H9 (cell line): ENCODE measurements around the gene CORO7. TPM values are rescaled to one million over a fixed set of nuclear protein-coding genes. Genes with fewer than 3 reads are reported as not detected.

Source experiments
- DNase-seq: peaks from one replicate; pipeline ENCODE4 v3.0.0-alpha.2; 2017
- H2AFZ ChIP-seq: one replicate; pipeline ENCODE4 v1.6.1; 2013; ENCODE audit warnings: mild to moderate bottlenecking, low read length, control low read depth, moderate library complexity
- H2AK5ac ChIP-seq: 2 replicates; pipeline ENCODE4 v1.6.1; 2013; ENCODE audit warnings: low read length, control low read depth, mixed read lengths; ENCODE audit not compliant: insufficient read length
- H2BK120ac ChIP-seq: one replicate; pipeline ENCODE4 v1.6.1; 2013; ENCODE audit warnings: low read depth, mild to moderate bottlenecking, low read length, control low read depth, inconsistent platforms; ENCODE audit not compliant: poor library complexity, severe bottlenecking
- H2BK12ac ChIP-seq: 2 replicates; pipeline ENCODE4 v1.6.1; 2013; ENCODE audit warnings: low read length, control low read depth, mixed read lengths, low read depth; ENCODE audit not compliant: insufficient read length
- H2BK15ac ChIP-seq: 2 replicates; pipeline ENCODE4 v1.6.1; 2013; ENCODE audit warnings: low read depth, low read length, control low read depth
- H2BK20ac ChIP-seq: one replicate; pipeline ENCODE4 v1.6.1; 2013; ENCODE audit warnings: low read depth, mild to moderate bottlenecking, low read length, control low read depth, inconsistent platforms; ENCODE audit not compliant: poor library complexity, severe bottlenecking
- H2BK5ac ChIP-seq: 2 replicates; pipeline ENCODE4 v1.6.1; 2013; ENCODE audit warnings: low read length, control low read depth, mixed read lengths; ENCODE audit not compliant: insufficient read length
- H3K14ac ChIP-seq: 2 replicates; pipeline ENCODE4 v1.6.1; 2013; ENCODE audit warnings: low read length, control low read depth; ENCODE audit not compliant: insufficient read depth
- H3K18ac ChIP-seq: 2 replicates; pipeline ENCODE4 v1.6.1; 2013; ENCODE audit warnings: low read depth, mild to moderate bottlenecking, mixed read lengths, low read length, control low read depth; ENCODE audit not compliant: insufficient read length
- H3K23ac ChIP-seq: 2 replicates; pipeline ENCODE4 v1.6.1; 2013; ENCODE audit warnings: low read length, control low read depth, mixed read lengths, low read depth; ENCODE audit not compliant: insufficient read length
- H3K23me2 ChIP-seq: 2 replicates; pipeline ENCODE4 v1.6.1; 2013; ENCODE audit warnings: low read depth, mild to moderate bottlenecking, mixed read lengths, low read length, control low read depth; ENCODE audit not compliant: insufficient read length, poor library complexity, severe bottlenecking
- H3K27ac ChIP-seq: 2 replicates; pipeline ENCODE4 v1.5.1; 2013; ENCODE audit warnings: low read length, control low read depth, mixed read lengths, low read depth; ENCODE audit not compliant: insufficient read length
- H3K27me3 ChIP-seq: 2 replicates; pipeline ENCODE4 v1.6.1; 2013; ENCODE audit warnings: low read length, control low read depth, inconsistent platforms; ENCODE audit not compliant: insufficient read depth
- H3K4ac ChIP-seq: 2 replicates; pipeline ENCODE4 v1.6.1; 2013; ENCODE audit warnings: low read depth, mild to moderate bottlenecking, control low read depth, inconsistent platforms, low read length, moderate library complexity
- H3K4me1 ChIP-seq: 2 replicates; pipeline ENCODE4 v1.6.1; 2013; ENCODE audit warnings: low read length, control low read depth, inconsistent platforms; ENCODE audit not compliant: insufficient read depth
- H3K4me2 ChIP-seq: 2 replicates; pipeline ENCODE4 v1.6.1; 2013; ENCODE audit warnings: low read length, control low read depth, mixed read lengths; ENCODE audit not compliant: insufficient read length, insufficient read depth
- H3K56ac ChIP-seq: 2 replicates; pipeline ENCODE4 v1.6.1; 2013; ENCODE audit warnings: low read depth, mild to moderate bottlenecking, mixed read lengths, low read length, control low read depth; ENCODE audit not compliant: insufficient read length
- H3K79me1 ChIP-seq: 2 replicates; pipeline ENCODE4 v1.6.1; 2013; ENCODE audit warnings: low read depth, mild to moderate bottlenecking, moderate library complexity, low read length, control low read depth, inconsistent platforms; ENCODE audit not compliant: insufficient read depth, poor library complexity, severe bottlenecking
- H3K79me2 ChIP-seq: 2 replicates; pipeline ENCODE4 v1.6.1; 2013; ENCODE audit warnings: low read length, control low read depth, inconsistent platforms; ENCODE audit not compliant: insufficient read depth
- H3K9ac ChIP-seq: 2 replicates; pipeline ENCODE4 v1.6.1; 2013; ENCODE audit warnings: low read length, control low read depth, mixed read lengths; ENCODE audit not compliant: insufficient read length; ENCODE audit errors: extremely low read depth
- H3K9me3 ChIP-seq: one replicate; pipeline ENCODE4 v1.6.1; 2013; ENCODE audit warnings: low read depth, low read length, inconsistent platforms; ENCODE audit not compliant: control insufficient read depth
- H3T11ph ChIP-seq: one replicate; pipeline ENCODE4 v1.6.1; 2013; ENCODE audit warnings: mild to moderate bottlenecking, low read length, control low read depth, inconsistent platforms
- H4K20me1 ChIP-seq: one replicate; pipeline ENCODE4 v1.6.1; 2013; ENCODE audit not compliant: control insufficient read depth, insufficient read length, insufficient read depth
- H4K5ac ChIP-seq: 2 replicates; pipeline ENCODE4 v1.6.1; 2013; ENCODE audit warnings: low read depth, mild to moderate bottlenecking, mixed read lengths, low read length, control low read depth; ENCODE audit not compliant: insufficient read length
- H4K8ac ChIP-seq: replicated peaks from 2 replicates; pipeline ENCODE4 v1.6.1; 2013; ENCODE audit warnings: low read length, control low read depth, mixed read lengths, low read depth; ENCODE audit not compliant: insufficient read length
- H4K91ac ChIP-seq: 2 replicates; pipeline ENCODE4 v1.6.1; 2013; ENCODE audit warnings: low read depth, mild to moderate bottlenecking, moderate library complexity, mixed read lengths, low read length, control low read depth; ENCODE audit not compliant: insufficient read length
- H3K27ac Mint-ChIP-seq, 3 experiments: 2 replicates in 2 of 3; 3 replicates in 1 of 3; pipeline ENCODE4 v1.8.0; 2020 to 2021; ENCODE audit warnings: mixed read lengths in 3 of 3, mild to moderate bottlenecking in 1 of 3, moderate library complexity in 1 of 3
- H3K27me3 Mint-ChIP-seq: 2 replicates; pipeline ENCODE4 v1.8.0; 2021; ENCODE audit warnings: low read depth, mild to moderate bottlenecking, moderate library complexity, mixed read lengths
- H3K36me3 Mint-ChIP-seq, 3 experiments: 2 replicates in 2 of 3; 3 replicates in 1 of 3; pipeline ENCODE4 v1.8.0; 2020 to 2021; ENCODE audit warnings: low read depth in 3 of 3, mixed read lengths in 3 of 3; ENCODE audit not compliant: insufficient read depth in 1 of 3
- H3K4me1 Mint-ChIP-seq, 2 experiments: 2 replicates each; pipeline ENCODE4 v1.8.0; 2020; ENCODE audit warnings: mixed read lengths in 2 of 2
- H3K4me3 Mint-ChIP-seq, 2 experiments: 2 replicates in 1 of 2; 3 replicates in 1 of 2; pipeline ENCODE4 v1.8.0; 2020 to 2021; ENCODE audit warnings: mild to moderate bottlenecking in 2 of 2, mixed read lengths in 2 of 2, moderate library complexity in 1 of 2
- H3K9me3 Mint-ChIP-seq, 2 experiments: 2 replicates in 1 of 2; 3 replicates in 1 of 2; pipeline ENCODE4 v1.8.0; 2020; ENCODE audit warnings: mild to moderate bottlenecking in 2 of 2, mixed read lengths in 2 of 2, moderate library complexity in 1 of 2
- CTCF ChIP-seq: fragments of 200-600 bp; sonication (generic); conservative IDR thresholded peaks from 3 replicates; pipeline ENCODE4 v1.8.0; 2021; ENCODE audit warnings: antibody characterized with exemption, mild to moderate bottlenecking
- WGBS: extraction: QIAGEN DNeasy Blood & Tissue Kit; methylation state at CpG from one replicate; pipeline ENCODE4 v1.1.7; 2013; ENCODE audit warnings: missing lambda C conversion rate, low lambda C conversion rate, mixed read lengths; ENCODE audit not compliant: insufficient read length; ENCODE audit errors: extremely low coverage; 5-methylcytosine and 5-hydroxymethylcytosine counted together
- total RNA-seq: library from RNA; stranded (reverse); gene quantifications from 2 replicates; pipeline ENCODE4 v1.2.1, GENCODE V29; 2021

Gene CORO7
- total RNA-seq, 1 experiment from 2014 or later, result 38.4 TPM

- H3K27ac ChIP-seq, result no peak overlapping the region
- no peak overlapping the region for H3K9ac ChIP-seq
- no peak for DNase-seq
- no peak overlapping the region for H2BK20ac ChIP-seq
- no peak overlapping the region for H4K8ac ChIP-seq
- H3K79me2 ChIP-seq, result 0 out of 2 replicates have a peak, but pooled peaks cover 2% of the 10 kb centered on the region
- no peaks in the 10 kb centered on the region for H3K23me2 ChIP-seq
- no peak overlapping the region for H3K4me2 ChIP-seq
- Mint-ChIP-seq H3K27me3 (no peaks in the 10 kb centered on the region), H3K9me3 (no peaks in the 10 kb centered on the region), H3K36me3 (peaks cover 58 to 89% (median 80%) of the 10 kb centered on the region in 3 experiments), H3K4me3 (no peak overlapping the region; a peak in 1 of 5 replicates), H3K27ac (0 out of 7 replicates have a peak overlapping the region, but pooled peaks of 1 of the 3 experiments have one; percentile 20), H3K4me1 (no peaks in the 10 kb centered on the region)
- no peak overlapping the region for H4K5ac ChIP-seq
- H2BK120ac ChIP-seq, result no peak overlapping the region
- no CpG with 5 or more reads among the region's 4 CpGs for WGBS
- no peak overlapping the region for H2BK5ac ChIP-seq
- no peaks in the 10 kb centered on the region for H3K9me3 ChIP-seq
- H3K4ac ChIP-seq, result no peak overlapping the region
- H2BK12ac ChIP-seq, result no peak overlapping the region
- H3K23ac ChIP-seq, result no peak overlapping the region
- H4K91ac ChIP-seq, result no peak overlapping the region
- no peak overlapping the region for H2AK5ac ChIP-seq
- H2BK15ac ChIP-seq, result no peak overlapping the region
- no peak overlapping the region for H3K14ac ChIP-seq
- no peak overlapping the region for H3T11ph ChIP-seq
- H3K56ac ChIP-seq, result no peak overlapping the region
- H3K27me3 ChIP-seq, result no peaks in the 10 kb centered on the region
- no peak overlapping the region for H3K18ac ChIP-seq
- H4K20me1 ChIP-seq, result no peaks in the 10 kb centered on the region
- no peak for TF ChIP-seq CTCF
- no peak overlapping the region for H2AFZ ChIP-seq
- H3K4me1 ChIP-seq, result no peaks in the 10 kb centered on the region
- no peaks in the 10 kb centered on the region for H3K79me1 ChIP-seq
Measured at GRCh38 chr16:4443986-4444385, 27.6 kb upstream of the CORO7 start.
